IPS-18c (cell line): ENCODE results near the gene ATP10A.

Experiments used
- H3K4me3 ChIP-seq: 2 replicates; pipeline ENCODE4 v1.7.0; 2013; ENCODE audit warnings: low read depth, mild to moderate bottlenecking, low read length, moderate library complexity; ENCODE audit not compliant: insufficient read depth
- H3K9me3 ChIP-seq: one replicate; pipeline ENCODE4 v1.6.1; 2013; ENCODE audit warnings: mild to moderate bottlenecking, low read length, moderate library complexity; ENCODE audit not compliant: control insufficient read depth, insufficient read depth

Gene ATP10A

GRCh38 chr15:25713736-25714537 is 149.2 kb downstream of the ATP10A start:
- H3K4me3 ChIP-seq = no peak overlapping the region
- H3K9me3 ChIP-seq = no peaks in the 10 kb centered on the region

DNA sequence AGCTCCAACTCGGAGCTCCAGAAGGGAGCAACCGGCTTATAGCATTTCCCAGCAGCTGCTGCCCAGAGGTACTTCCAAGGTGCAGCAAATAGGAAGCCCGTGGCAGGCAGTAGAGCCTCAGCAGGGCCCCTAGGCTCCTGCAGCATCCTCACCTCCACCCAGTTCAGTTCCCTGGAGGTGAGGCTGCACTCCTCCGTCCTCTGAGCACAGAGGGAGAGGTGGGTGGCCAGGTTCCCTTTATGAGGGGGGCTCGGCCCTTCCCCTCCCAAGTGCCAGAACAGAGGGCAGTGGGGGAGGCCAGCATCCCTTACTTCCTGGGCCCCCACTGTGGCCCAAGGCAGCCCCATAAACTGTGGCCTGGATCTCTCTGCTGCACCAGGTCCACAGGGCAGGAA is 150.2 kb downstream of the ATP10A start:
- Histone ChIP-seq H3K9me3 (no peaks in the 10 kb centered on the region), H3K4me3 (no peak overlapping the region)

GRCh38 chr15:25712192-25712960 is 150.8 kb downstream of the ATP10A start:
- no peak overlapping the region for H3K4me3 ChIP-seq
- no peaks in the 10 kb centered on the region for H3K9me3 ChIP-seq

DNA sequence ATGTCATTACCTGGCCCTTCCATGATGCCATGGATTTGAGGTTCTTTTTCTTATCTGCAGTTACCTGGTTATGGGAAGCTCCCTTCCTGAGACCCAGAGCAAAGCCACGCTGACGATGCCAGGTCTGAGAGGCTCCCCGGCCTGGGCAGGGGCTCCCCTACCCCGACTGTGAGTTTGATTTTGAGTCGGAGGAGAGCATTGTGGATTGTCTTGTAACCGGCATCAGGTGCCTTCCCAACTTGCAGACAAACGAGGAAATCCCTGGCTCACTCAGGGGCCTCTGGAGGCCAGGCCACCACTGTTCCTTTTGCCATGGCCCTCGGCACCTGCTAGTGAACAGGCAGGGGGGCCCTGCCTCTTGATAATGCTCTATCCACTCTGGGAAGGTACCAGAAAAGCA is 151.4 kb downstream of the ATP10A start:
- Histone ChIP-seq H3K9me3 (no peaks in the 10 kb centered on the region), H3K4me3 (no peak overlapping the region)

DNA sequence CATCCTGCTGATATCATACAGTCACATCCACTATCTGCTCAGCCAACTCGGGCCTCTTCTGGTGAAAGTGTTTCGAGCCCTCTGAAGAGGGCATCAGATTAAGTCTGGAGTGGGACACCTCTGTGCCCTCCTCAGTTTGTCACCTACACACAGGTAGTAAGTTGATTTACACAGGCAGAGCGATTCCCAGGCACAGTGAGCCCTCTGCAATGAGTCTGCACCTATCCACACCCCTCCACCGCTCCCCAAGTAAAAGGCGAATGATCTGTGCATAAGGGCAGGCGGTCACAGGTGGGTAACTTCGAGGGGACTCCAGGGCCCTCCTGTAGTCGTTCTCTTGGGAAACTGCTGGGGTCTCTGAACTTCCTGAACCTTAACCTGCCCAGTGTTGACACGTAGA is 152.0 kb downstream of the ATP10A start:
- Histone ChIP-seq H3K9me3 (no peaks in the 10 kb centered on the region), H3K4me3 (no peak overlapping the region)

DNA sequence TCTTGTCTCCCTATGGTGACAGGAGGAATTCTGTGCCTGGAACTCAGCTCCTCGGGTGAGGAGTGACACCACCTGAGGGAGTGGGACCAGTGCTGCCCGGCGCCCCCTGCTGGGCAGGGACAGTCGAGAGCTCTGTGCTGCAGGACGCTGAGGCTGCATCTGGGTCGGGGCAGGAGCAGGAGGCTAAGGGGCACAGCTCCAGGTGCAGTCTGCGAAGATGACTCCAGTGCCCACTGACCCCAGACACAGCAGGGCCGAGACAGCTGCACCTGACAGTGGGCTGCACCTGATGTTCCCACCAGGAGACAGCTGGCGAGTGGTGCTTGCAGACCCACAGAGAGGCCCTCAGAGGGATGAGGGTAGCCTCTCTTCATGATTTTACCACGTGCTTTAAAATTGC is 152.9 kb downstream of the ATP10A start:
- no peaks in the 10 kb centered on the region for H3K9me3 ChIP-seq
- H3K4me3 ChIP-seq = no peak overlapping the region

DNA sequence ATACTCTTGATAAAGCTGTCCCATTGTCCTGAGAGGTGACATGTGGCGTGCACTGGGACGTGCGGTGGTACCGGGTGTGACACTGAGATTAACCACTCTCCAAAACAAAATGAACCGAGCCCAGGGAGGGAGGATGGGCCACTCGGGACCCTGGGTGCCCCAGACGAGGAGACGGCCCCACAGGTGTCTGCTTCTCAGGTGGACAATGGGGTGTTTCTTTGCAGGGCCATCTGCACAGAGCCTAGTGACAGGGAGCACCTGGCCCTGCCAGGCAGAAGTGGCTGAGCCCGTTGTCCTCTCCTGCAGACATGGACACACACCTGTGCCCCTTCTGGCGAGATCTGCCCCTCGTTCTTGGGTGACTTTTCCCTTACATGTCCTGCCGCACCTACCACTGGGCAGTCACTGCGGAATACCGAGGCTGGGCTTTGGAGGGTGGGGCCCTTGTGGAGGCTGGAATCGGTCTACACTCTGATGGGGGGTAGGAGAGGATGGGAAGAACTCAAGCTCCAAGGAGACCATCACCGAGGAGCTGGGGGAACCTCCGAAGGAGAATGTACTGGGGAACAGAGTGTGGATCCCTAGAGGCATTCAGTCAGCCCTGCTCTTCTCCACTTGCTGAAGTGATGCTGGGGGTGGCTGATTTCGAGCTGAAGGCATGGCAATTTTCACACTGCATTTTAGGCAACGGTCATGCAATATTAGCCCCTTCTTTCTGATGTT is 153.5 kb downstream of the ATP10A start:
- no peaks in the 10 kb centered on the region for H3K9me3 ChIP-seq
- no peak overlapping the region for H3K4me3 ChIP-seq

DNA sequence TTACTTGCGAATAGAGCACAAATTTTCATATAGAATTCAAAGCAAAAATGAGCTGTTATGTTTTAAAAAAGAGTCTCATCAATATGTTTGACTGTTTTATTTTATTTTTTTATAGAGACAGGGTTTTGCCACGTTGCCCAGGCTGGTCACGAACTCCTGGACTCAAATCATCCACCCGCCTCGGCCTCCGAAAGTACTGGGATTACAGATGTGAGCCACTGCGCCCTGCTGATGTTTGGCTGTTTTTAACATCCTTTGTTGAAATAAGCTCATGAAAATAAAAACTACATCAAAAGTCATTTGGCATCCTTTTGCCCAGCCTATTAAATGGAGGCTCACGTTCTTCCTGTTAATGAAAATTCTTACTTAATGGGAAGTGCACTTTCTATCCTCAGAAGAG is 154.7 kb downstream of the ATP10A start:
- H3K4me3 ChIP-seq = no peak overlapping the region
- no peaks in the 10 kb centered on the region for H3K9me3 ChIP-seq

GRCh38 chr15:25707656-25708365 is 155.3 kb downstream of the ATP10A start:
- H3K9me3 ChIP-seq = no peaks in the 10 kb centered on the region
- H3K4me3 ChIP-seq = no peak overlapping the region

- no peak overlapping the region for H3K4me3 ChIP-seq
- H3K9me3 ChIP-seq = no peaks in the 10 kb centered on the region
Measured at GRCh38 chr15:25706176-25706955, 156.8 kb downstream of the ATP10A start.

GRCh38 chr15:25705433-25706115 is 157.6 kb downstream of the ATP10A start:
- H3K9me3 ChIP-seq = no peaks in the 10 kb centered on the region
- no peak overlapping the region for H3K4me3 ChIP-seq

DNA sequence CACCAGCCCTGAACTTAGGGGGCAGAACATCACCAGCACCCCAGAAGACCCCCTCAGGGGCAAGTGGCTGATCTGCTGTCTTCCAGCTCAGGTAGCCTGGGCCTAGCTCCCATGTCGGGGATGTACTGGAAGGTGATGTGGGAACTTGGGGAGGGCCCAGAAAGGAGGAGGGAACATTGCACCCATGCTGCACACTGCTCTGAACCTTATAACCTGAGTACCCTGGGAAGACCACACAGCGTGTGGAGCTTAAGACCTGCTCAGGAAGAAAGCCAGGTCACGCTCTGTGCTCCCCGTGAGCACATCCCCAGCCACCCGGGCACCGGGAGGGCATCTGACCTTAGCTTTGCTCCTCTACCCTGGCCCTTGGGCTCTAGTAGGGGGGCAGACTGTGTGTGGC is 159.4 kb downstream of the ATP10A start:
- Histone ChIP-seq H3K9me3 (no peaks in the 10 kb centered on the region), H3K4me3 (no peak overlapping the region)

DNA sequence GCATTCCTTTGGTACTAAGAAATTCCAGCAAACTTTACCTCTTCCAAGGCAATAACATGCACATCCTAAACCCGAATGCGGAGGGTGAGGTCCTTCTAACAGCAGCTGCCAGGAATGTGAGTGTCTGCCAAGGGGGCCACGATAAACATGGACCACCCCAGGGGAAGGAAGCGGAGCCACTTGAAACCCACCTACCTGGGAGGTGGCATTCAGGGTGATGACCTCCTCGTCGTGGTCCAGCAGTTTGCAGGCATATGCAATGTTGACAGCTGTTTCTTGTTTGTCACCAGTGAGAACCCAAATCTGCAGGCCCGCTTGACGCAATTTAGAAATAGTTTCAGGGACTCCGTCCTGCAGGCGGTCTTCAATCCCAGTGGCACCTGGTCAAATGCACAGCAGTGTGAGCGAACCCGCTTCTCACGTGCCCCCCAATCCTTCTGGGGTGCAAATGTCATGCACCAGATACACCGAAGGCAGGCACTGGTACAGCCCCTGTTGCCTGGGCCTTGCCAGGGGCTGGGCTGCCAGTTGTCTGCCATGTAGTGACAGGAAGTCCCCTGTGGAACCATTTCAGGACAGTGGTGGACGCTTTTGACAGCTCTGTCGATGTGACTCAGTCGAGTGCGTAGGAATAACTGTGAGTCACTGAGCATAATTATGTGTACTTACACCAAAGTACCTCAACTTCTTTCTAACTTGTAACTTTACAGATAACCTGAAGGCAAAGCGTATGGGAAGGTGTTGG is 161.2 kb downstream of the ATP10A start:
- Histone ChIP-seq H3K4me3 (no peak overlapping the region), H3K9me3 (no peaks in the 10 kb centered on the region)

DNA sequence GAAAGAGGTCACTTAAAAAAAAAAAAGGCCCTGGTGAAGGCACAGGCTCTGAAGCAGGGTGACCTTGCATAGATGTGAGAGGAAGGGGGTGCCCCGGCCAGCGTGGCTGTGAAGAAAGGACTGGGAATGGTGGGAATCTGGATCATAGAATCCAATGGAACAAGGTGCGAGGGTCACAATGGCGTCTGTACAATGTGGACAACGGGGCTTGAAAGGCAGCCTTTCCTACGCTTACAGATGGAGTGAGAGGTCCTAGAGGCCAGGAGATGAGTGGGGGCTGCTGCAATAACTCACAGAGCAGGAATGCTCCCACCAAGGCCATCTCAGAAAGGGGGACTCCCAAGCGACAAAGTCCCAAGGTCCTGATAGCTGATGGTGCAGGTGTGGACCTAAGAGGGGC is 162.2 kb downstream of the ATP10A start:
- Histone ChIP-seq H3K4me3 (no peak overlapping the region), H3K9me3 (no peaks in the 10 kb centered on the region)

DNA sequence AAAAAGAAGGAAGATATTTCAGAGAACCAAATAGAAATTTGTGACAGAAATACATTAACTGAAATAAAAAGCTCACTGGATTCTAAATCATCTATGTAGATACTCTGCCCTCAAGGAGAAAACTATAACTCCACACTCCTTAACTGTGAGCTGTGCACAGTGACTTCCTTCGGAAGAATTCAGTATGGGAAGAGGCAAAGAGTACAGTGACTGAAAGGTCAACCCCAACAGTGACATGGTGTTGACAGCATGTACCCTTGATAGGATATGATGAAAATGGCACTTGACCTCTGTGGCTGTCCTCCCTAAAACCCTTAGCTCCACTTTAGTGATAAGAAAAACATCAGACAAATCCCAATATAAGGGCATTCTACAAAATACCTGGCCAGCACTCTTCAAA is 165.5 kb downstream of the ATP10A start:
- H3K4me3 ChIP-seq = no peak overlapping the region
- no peaks in the 10 kb centered on the region for H3K9me3 ChIP-seq
